Measurements from ENCODE around the gene VSIG10L2.
A peak's percentile ranks its signal among the peaks of the same experiment; 100 is the strongest.

Gene VSIG10L2

GRCh38 chr11:125929445-125930075 is 16.3 kb upstream of the VSIG10L2 start:
- DNase-seq (ENCODE audit: low read depth in 2 of 2): no peak

GRCh38 chr11:125930076-125930450 is 15.8 kb upstream of the VSIG10L2 start:
- no peak for DNase-seq (ENCODE audit: low read depth in 2 of 2)

DNA sequence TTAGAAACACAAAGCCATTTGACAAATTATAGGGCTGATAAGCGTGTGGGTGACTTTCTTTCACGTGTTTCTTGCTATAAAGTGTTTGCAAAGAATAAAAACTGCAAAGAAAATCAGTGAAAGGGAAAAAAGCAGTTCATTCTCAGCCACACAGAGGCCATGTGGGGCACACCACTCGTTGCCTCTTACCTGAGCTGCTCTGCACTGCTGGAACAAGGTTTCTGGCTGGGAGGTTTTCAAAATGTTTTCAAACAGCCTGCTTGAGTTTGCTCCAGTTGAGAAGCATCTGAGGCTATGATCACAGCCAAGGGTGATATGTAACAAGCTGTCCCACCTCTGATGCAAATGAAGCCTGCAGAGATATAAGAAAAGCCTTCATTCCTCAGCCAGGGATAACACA is 14.7 kb upstream of the VSIG10L2 start:
- no peak for DNase-seq (ENCODE audit: low read depth in 2 of 2)

DNA sequence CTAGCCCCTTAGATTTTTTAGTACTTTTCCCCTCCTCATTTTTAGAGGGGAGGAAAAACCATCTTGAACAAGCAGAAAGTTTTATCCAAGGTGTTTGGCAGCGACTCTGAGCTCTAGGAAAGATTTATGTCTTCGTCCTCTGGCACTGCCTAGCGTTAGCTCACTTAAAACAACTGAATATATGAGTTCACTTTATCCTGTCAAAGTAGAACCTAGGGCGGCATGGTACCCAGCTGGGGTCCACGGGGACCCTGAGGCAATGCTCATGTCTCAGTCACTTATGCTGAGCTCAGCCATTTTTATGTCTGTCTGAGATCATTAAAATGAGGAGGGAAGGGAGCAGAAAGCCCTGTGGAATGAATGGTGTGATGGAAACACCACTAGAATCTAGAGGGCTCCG is 14.2 kb upstream of the VSIG10L2 start:
- no peak for DNase-seq (ENCODE audit: low read depth in 2 of 2)

GRCh38 chr11:125932301-125932700 is 13.5 kb upstream of the VSIG10L2 start:
- DNase-seq (ENCODE audit: low read depth in 2 of 2): no peak

DNA sequence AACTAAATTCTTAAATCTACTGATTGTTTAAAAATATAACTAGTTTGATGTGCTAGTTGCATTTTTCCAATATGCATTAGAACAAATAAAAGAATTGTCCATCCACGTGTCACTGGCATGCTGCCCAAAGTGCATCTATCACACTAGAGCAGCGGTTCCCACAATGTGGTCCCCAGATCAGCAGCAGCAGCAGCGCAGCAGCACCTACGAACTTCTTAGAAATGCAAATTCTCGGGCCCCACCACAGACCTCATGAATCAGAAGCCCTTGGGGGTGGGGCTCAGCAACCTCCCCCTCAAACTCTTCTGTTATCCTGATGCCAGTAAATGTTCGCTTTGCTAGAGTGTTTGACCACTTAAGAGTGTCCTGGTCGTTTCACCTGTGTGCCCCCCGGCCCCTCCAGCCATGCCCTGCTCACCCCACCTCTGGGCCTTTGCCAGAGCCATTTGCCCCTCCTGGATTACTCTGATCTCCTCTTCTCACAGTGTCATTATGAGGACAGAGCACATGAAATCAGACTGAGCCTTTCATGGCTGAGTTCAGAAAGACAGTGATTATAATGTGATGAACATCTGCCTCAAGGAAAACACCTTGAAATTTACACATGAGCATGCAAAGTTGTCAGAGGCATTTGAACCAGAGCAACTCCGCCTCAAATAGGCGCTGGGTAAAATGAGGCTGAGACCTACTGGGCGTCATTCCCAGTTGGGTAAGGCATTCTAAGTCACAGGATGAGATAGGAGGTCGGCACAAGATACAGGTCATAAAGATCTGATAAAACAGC is 12.6 kb upstream of the VSIG10L2 start:
- DNase-seq (ENCODE audit: low read depth in 2 of 2): no peak

- no peak for DNase-seq (ENCODE audit: low read depth in 2 of 2)
These were observed 11.4 kb upstream of the VSIG10L2 start for GRCh38 chr11:125934473-125934872.

GRCh38 chr11:125935056-125935455 is 10.8 kb upstream of the VSIG10L2 start:
- no peak for DNase-seq (ENCODE audit: low read depth in 2 of 2)

DNA sequence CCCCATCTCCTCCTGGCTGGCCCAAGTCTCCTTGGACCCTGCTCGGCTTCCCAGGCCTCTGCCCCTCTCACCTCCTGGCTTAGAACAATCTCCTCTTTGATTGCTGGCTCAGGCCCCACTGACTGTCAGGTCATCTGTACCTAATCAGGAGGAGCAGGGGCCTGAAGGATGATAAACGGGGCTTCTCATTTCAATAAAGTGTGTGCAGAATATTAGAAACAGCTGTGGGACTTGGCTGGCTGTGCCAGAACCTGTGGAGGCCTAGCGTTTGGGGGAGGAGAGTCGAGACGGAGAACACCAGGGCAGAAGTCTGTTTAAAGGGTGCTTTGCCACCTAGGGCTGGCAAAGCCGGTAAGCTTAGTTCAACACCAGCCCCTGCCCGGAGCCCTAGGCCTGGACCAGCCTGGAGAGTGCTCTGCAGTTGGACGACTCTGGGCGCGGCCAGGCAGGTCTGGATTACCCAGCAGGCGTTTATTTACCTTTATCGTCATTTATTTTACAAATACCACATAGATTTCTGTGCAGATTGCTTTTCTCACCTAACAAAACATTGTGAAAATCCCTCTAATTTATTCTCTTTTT is 10.1 kb upstream of the VSIG10L2 start:
- DNase-seq (ENCODE audit: low read depth in 2 of 2): no peak

DNA sequence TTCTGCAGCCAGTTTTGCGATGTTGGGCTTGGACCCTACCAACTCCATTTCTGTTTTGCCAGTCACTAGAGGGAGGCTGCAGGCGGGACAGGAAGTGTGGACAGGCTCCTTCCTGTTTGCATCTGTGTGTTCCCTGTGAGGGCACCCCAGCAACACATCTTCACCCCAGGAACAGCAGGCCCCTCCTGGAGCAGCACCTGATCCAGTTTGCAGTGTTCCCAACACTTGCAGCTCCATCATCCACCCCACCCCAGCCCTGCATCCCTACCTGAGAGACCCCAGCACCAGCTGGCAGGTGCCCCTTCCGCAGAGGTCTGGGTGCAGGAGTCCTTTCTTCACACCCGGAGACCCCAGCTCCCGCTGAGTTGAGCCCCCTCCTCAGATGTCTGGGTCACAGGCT is 7.4 kb upstream of the VSIG10L2 start:
- no peak for DNase-seq (ENCODE audit: low read depth in 2 of 2)

GRCh38 chr11:125939081-125939521 is 6.7 kb upstream of the VSIG10L2 start:
- no peak for DNase-seq (ENCODE audit: low read depth in 2 of 2)

GRCh38 chr11:125940145-125940544 is 5.7 kb upstream of the VSIG10L2 start:
- no peak for DNase-seq (ENCODE audit: low read depth in 2 of 2)

DNA sequence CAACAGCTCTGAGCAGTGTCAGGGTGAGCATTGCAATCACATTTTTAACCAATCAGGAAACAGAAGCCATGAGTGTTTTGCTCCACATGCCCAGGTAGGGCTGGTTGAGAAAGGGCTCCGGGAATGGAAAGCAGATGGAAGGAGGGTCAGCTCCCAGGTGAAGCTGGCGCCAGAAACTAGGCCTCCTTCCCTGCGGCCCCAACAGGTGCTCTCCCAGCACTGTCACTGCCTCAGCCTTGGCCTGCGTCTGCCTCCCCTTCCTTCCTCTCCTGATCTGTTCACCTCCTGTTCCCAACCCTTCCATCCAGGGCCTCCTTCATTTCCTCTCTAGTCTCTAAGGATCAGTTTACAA is 4.6 kb upstream of the VSIG10L2 start:
- no peak for DNase-seq (ENCODE audit: low read depth in 2 of 2)

DNA sequence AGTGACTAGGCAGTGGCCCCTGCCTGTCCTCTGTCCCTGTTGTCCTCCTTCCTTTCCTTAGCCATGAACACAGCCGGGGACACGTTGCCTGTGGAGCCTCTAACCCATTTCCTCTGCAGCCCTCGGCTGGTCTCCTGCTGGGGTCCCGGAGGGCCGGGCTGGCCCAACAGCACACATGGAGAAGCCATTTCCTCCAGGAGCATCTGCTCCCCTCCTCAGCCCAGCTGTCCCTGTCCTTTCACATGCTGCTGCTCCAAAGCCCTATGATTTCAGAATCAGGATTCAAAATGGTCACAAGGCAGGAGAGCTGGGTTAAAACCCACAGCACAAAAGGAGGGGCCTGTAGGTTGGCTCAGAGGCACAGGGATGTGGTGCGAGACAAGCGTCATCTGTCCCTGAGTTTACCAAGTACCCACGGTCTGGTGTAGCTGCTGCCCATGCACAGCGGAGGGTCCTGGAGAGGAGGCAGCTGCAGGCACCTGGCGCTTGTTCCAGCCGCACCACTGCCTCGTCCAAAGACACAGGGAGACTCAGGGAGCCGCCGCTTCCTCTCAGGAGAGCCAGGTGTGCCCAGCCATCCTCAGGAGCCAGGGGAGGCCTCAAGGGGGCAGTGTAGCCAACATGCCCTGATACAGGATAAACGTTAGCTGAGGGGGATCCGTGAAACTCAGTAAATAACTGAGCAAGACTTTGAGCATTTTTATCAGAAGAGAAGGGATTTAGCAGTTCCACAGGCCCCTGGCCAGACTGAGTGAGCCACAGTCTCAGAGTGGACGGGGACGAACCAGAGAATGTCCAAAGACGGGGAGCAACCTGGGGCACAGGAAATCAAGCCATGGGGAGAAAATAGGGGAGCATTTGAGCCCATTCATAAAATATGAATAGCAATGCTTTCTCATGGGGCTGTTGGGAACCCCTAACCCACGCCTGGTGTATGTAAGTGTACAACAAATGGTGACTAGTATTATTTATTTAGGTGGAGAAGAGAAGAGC is 3.9 kb upstream of the VSIG10L2 start:
- peak; percentile 15 to 55 for DNase-seq (ENCODE audit: low read depth in 2 of 2)

DNA sequence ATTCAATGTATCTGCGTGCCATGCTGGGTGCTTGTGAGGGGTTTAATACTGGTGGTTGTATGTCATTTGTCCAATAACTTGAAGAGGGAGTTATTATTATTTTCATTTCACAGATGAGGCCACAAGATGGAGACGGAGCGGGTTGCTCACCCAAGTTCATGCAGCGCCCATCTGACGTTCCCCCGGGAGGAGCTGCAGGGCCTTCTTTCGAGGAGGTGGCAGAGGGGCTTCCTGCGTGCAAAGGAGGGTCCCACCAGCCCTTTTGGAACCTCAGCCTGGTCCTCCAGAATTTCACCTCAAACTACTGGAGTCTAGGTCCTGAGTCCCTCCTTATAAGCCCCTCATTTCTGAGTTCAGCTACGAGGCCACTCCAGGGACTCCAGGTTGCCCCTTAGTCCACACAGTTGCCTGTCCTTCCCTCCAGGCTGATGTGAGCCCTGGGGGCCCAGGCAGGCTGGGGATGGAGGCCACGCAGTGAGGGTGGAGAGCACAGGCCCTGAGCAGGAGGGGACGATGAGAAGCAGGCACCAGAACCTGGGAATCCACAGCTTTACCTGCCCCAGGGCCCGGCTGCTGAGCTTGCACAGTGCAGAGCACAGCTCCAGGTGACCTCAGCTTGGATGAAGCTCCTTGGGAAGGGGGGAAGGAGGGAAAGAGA is 2.9 kb upstream of the VSIG10L2 start:
- no peak for DNase-seq (ENCODE audit: low read depth in 2 of 2)

- DNase-seq (ENCODE audit: low read depth in 2 of 2): no peak
These were observed 2.0 kb upstream of the VSIG10L2 start for GRCh38 chr11:125943661-125944349.

DNA sequence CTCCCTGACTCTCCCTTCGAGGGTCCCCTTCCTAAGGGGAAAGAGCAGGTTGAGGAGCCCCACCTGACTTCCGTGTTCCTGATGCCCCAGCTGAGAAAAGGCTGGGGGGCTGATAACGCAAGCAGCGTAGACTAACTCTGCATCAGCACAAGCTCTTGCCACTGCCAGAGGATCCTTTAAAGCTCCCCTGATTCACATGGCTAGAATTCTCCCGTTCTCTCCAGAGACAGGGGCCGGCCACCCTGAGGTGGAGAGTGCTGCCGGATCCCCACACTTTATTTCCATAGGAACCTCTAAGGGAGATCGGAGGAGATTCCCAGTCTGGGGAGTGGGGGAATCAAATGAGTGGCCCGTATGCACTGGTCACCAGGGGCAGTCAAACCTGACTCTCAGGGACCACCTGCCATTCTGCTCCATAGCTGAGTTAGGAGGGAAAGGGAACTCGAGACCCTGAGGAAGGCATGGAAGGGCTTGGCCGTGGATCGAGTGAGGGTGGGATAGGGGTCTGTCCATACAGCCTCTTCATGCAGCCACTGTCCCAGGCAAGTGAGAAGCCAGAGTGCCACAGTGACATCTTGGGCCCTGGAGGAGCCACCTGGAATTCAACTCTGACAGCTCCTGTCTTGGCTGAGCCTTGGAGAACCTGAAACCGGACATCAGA is 1.4 kb upstream of the VSIG10L2 start:
- DNase-seq (ENCODE audit: low read depth in 2 of 2): no peak

DNA sequence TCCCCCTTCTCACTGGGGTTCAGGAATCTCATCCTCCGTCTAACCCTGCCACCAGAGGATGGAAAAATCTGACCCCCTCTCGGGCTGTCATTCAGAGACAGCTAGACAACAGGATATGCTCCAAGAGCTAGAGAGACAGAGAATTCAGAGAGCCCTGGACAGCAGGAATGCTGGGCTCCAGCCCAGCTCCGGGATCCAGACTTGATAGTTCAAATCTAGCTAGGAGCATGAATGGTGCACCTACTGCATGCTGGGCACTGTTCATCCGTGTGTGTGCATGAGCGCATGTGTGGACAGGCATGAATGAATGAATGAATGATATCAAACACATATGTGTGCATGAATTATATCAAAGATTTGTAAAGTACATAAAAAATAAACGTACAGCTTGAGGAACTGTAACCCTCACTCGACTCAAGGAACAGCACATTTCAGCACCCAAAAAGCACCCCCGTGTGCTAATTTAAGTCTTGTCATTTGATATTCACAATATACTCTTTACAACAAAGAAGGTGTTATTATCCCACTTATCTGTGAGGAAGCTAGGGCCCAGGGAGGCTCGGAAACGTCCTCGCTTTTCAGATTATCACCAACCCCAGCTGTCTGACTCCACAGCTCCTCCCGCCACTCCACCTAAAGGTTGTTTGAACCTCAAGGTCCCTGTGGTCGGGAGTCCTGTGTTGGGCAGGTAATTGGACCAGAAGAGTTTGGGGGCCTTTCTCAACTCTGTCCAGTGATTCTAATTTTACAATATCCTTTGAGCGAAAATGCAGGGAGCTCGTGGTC is 640 bp upstream of the VSIG10L2 start:
- DNase-seq (ENCODE audit: low read depth in 2 of 2): no peak

DNA sequence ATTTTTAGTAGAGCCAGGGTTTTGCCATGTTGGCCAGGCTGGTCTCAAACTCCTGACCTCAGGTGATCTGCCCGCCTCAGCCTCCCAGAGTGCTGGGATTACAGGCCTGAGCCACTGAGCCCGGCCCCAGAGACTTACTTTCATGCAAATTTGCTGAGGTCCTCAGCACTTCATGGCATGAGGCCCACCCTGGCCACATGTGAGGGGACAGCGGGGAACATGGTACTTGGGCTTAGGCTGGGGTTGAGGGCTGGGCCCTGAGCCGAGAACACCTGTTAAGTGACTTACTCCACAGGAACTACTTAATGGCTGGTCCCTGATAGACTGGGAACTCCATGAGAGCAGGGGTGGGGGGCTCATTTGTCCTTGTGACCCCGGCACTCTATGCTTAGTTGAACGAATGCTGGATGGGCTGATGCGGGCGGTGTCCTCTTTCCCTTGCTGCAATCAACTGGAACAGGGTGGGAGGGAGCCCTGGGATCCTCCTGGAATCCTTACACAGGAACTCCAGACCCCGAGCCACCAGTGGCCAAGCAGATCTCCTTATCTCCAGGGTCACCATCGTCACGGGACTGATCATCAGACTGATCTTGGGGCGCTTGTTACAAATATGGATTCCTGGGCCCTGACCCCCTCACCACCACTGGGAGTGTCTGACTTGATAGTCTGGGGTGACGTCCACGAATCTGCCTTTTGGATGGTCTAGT is 1.0 kb downstream of the VSIG10L2 start:
- no peak for DNase-seq (ENCODE audit: low read depth in 2 of 2)
